HG03097 (cell line): ENCODE measurements around the gene DDI1.
"Not testable (repeated sequence)": the region's sequence is repeated elsewhere in the genome, so short reads cannot be mapped to it uniquely, and the experiment has no call there.

ENCODE experiments used
- ATAC-seq: cut with Tn5 transposase; IDR thresholded peaks from one replicate; pipeline ENCODE4 v1.9.1; 2021; ENCODE audit not compliant: unreplicated experiment, low FRiP score

DDI1 gene

DNA sequence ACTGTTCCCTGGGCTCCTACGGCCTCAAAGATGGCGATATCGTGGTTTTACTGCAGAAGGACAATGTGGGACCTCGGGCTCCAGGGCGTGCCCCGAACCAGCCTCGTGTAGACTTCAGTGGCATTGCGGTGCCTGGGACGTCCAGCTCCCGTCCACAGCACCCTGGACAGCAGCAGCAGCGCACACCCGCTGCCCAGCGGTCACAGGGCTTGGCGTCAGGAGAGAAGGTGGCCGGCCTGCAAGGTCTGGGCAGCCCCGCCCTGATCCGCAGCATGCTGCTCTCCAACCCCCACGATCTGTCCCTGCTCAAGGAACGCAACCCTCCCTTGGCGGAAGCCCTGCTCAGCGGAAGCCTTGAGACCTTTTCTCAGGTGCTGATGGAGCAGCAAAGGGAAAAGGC is 555 bp downstream of the DDI1 start:
- no peak for ATAC-seq

GRCh38 chr11:104041792-104042191 is 5.4 kb downstream of the DDI1 start:
- no peak for ATAC-seq

DNA sequence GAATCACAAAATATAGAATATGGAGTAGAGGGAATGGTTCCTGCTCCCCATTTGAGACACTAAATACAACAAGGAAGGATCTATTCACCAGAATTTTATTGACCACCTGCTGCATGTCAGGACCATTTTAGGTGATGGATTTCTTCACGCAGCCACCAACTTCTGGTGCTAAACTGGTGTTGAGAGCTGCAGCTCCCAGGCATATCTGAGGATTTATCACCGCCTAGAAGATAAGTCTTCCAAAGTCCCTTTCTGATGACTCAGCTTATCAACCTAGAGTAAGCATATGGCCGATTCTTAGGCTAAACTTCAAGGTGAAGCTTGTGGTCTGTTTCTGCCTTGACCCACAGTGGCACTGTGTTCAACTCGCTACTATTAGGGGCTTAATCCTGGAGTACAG is 6.7 kb downstream of the DDI1 start:
- ATAC-seq: no peak

GRCh38 chr11:104043678-104044239 is 7.3 kb downstream of the DDI1 start:
- ATAC-seq: no peak

GRCh38 chr11:104046331-104046730 is 9.9 kb downstream of the DDI1 start:
- no peak for ATAC-seq

DNA sequence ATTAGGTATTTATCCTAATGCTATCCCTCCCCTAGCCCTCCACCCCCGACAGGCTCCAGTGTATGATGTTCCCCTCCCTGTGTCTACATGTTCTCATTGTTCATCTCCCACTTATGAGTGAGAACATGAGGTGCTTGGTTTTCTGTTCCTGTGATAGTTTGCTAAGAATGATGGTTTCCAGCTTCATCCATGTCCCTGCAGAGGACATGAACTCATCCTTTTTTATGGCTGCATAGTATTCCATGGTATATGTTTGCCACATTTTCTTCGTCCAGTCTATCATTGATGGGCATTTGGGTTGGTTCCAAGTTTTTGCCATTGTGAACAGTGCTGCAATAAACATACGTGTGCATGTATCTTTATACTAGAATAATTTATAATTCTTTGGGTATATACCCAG is 10.4 kb downstream of the DDI1 start:
- ATAC-seq: not testable (repeated sequence)

DNA sequence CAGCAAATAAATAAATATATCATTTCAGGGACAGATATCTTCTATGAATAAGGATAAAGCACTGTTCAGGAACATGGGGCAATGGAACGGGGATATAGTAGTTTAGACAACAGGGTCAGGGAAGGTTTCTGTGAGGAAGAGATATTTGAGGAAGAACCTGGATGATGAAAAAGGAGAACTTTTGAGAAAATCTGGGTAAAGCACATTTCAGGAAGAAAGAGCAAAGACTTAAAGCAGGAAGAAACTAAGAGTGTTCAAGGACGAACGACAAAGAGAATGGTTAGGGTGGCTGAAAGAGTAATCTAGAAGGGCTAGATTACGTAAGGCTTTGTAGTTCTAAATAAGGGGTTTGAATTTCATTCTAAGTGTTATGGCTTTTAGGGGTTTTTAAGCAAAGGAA is 12.7 kb downstream of the DDI1 start:
- no peak for ATAC-seq

DNA sequence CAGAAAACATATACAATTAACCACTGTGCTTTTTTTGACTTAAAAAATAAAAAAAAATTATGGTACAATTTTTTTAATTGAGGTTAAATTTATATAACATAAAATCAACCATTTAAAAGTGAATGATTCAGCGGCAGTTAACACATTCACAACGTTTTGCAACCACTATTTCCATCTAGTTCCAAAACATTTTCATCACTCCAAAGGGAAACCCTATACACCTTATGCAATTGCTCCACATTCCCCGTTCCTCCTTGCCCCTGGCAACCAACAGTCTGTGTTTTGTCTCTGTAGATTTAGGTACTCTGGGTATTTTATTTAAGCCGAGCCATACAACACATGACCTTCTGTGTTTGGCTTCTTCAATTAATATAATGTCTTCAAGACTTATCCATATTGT is 15.3 kb downstream of the DDI1 start:
- ATAC-seq: no peak

GRCh38 chr11:104053743-104054478 is 17.5 kb downstream of the DDI1 start:
- ATAC-seq: no peak

GRCh38 chr11:104054911-104055529 is 18.6 kb downstream of the DDI1 start:
- ATAC-seq: no peak

DNA sequence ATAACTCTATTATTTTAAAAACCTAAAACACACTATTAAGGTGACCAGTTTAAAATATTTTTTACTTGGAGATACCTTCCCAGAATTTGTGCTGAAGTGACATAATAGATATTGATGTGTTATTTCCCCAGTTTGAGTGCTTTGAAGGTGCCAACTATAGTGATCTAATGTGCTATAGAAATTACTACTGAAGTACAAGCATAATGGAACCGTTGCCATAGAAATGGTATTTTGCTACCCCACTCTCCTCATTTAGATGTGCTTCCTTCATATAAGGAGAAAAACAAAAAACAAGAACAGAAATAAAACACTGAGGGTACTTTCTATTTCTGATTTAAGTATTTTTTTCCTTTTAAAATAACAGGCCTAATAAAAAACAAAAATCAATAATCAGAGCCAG is 19.2 kb downstream of the DDI1 start:
- ATAC-seq: no peak

DNA sequence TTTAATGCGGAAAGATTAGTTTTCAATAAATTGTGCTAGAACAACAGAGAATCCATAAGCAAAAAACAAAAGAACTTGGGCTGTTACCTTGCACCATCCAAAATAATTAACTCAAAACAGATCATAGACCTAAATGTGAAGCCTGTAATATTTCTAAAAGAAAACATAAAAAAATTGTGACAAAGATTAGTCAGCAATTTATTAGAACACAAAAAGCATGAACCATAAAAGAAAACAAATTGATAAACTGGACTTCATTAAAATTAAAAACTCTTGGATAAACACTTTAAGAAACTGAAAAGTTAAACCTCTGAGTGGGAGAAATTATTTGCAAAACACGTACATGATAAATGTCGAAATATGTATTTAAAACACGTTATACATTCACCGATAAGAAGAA is 21.5 kb downstream of the DDI1 start:
- ATAC-seq: no peak

DNA sequence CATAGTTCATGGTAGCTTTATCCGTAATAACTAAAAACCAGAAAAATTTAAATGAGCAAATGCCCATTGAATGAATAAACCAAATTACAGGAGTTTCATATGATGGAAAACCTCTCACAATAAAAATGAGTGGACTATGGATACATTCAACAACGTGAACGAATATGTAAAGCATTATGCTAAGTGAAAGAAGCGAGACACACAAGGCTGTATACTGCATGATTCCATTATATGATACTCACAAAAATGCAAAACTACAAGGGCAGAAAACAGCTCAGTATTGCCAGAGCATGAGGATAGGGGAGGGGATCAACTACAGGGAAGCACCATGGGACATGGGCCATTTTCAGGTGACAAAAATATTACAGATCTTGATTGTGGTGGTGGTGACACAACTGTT is 22.2 kb downstream of the DDI1 start:
- no peak for ATAC-seq

GRCh38 chr11:104060004-104060794 is 23.8 kb downstream of the DDI1 start:
- ATAC-seq: no peak

DNA sequence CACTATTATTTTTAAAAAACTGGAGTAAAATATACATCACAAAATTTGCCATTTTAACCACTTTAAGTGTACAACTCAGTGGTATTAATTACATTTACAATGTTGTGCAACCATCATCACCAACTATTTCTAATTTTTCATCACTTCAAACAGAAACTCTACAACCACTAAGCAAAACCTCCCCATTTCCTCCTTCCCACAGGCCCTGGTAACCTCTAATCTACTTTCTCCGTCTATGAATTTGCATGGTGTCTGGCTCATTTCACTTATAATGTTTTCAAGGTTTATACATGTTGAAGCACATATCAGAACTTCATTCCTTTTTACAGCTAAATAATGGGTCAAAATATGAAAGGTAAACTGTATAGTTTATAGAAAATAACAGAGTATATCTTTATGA is 24.4 kb downstream of the DDI1 start:
- no peak for ATAC-seq

DNA sequence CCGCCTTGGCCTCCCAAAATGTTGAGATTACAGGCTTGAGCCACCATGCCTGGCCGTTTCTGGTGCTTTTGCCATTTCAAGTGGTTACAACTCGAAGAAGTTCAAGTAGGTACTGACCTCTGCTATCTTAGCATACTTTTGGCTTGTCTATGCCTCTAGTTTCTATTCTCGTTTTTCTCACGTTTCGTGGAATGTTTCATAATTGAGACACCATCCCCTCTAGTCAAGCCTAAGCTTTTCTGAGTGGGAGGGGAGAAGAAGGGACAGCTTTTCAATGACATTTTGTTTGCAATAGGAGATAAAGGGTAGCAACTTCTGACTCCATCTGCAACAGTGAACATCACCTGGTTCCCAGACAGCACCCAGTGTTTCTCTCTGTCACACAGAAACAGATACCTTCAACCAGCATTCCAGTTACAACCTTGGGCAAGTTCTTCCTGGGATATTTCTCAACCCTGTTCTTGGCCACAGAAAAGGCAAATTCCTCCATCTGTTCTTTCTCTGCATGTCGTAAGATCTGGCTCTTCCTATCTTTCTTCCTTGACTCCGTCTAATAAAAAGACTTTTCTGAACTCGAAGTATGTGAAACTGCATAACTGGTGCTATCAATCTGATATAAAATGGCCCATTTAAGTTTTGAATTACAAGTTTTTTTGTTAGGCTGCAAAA is 25.5 kb downstream of the DDI1 start:
- no peak for ATAC-seq

DNA sequence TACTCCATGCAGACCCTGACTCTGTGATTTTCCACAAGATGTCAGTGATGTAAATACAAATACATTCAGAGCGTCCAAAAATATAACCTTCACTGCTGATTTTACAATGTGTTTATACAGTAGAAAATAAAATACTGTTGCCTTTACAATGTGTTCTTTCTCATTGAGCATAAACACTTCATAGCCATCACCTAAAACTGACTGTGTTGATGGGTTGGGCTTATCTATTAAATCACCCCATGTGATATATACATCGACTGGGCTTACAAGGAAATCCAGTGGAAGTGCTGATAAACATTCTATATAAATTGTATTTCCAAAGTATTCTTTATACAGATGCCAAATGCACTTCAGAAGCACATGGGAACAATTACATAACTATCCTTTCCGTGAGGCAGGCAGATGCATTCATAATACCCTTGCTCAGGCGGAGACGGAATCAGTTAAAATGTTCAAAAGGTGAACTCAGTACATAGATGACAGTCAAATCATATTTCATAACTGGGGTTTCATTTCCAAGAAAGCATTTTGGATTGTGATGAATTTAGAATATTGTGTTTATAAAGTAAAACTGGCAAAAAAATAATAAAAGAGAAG is 27.7 kb downstream of the DDI1 start:
- no peak for ATAC-seq

GRCh38 chr11:104067534-104067933 is 31.1 kb downstream of the DDI1 start:
- ATAC-seq: no peak

- peak; percentile 65 for ATAC-seq
These were observed 37.7 kb downstream of the DDI1 start for GRCh38 chr11:104073950-104074705.

DNA sequence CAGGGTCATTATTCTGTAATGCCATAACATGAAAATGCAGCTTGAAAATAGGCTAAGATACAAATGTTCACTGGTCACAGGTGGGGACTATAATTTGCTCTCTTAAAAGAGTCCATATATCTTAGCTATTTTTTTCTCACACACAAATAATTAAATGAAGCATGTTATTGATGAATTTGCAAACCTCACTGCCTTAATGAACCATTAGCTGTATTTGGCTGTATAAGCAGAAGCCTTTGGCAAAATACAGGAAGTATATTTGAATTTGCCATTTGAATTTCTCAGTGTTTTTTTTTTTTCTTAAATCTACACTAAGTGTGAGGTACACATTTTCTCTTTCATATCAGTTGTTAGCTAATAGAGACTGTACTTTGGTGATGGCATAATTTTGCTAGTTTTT is 38.7 kb downstream of the DDI1 start:
- no peak for ATAC-seq
